Measurements from ENCODE around the gene CDH16.
A peak's percentile ranks its signal among the peaks of the same experiment; 100 is the strongest.

The CDH16 gene

DNA sequence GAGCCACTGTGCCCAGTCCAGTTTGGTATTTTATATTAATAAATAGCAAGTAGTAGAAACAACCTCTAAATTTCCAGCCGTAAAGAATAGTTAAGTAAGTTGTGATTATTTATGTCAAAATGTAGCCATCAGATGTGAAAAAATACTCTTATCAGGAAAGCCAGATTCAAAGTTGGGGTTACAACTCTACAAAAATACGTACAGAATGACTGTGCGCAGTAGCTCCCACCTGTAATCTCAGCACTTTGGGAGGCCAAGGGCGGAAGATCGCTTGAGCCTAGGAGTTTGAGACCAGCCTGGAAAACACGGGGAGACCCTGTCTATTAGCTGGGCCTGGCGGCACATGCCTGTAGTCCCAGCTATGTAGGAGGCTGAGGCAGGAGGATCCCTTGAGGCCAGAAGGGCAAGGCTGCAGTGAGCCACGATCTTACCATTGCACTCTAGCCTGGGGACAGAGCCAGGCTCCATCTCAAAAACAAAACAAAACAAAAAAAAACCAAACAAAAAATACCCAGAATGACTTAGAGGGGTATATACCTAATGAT, 36.6 kb downstream of the CDH16 start:
- TF ChIP-seq, protein P1, sequence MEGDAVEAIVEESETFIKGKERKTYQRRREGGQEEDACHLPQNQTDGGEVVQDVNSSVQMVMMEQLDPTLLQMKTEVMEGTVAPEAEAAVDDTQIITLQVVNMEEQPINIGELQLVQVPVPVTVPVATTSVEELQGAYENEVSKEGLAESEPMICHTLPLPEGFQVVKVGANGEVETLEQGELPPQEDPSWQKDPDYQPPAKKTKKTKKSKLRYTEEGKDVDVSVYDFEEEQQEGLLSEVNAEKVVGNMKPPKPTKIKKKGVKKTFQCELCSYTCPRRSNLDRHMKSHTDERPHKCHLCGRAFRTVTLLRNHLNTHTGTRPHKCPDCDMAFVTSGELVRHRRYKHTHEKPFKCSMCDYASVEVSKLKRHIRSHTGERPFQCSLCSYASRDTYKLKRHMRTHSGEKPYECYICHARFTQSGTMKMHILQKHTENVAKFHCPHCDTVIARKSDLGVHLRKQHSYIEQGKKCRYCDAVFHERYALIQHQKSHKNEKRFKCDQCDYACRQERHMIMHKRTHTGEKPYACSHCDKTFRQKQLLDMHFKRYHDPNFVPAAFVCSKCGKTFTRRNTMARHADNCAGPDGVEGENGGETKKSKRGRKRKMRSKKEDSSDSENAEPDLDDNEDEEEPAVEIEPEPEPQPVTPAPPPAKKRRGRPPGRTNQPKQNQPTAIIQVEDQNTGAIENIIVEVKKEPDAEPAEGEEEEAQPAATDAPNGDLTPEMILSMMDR (IDR thresholded peaks at IDR 0.05), result no peak
- Histone ChIP-seq H3K4me1 (peaks cover 4 to 38% (median 15%) of the 10 kb centered on the region in 4 donors), H3K36me3 (peaks cover 17 to 24% (median 17%) of the 10 kb centered on the region in 3 donors), H3K4me3 (peak overlapping the region in 1 of 2 donors; percentile 80), H3K9me3 (no peaks in the 10 kb centered on the region), H3K27me3 (no peaks in the 10 kb centered on the region), H3K27ac (peak overlapping the region in 1 of 2 donors; percentile 78)
- intact Hi-C loops (cut with DNase I; ENCODE audit: low total_unique reads), result loop anchor here (5.0 kb wide), 1 partner anchor 280 kb away; the partner anchor contains the start of gene HSF4
- no peak for DNase-seq

DNA sequence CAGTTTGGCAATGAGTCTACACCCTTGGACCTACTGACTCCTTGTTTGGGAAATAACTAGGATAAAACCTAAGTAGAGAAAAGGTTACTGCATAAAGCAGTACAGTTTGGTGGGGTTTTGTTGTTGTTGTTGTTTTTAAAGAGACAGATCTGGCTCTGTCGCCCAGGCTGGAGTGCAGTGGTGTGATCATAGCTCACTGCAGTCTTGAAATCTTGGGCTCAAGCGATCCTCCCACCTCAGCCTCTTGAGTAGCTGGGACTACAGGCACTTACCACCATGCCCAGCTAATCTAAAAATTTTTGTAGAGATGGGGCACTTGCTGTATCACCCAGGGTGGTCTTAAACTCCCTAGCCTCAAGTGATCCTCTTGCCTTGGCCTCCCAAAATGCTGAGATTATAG, 37.1 kb downstream of the CDH16 start:
- DNase-seq, result no peak
- TF ChIP-seq, protein P1 (IDR thresholded peaks at IDR 0.05), result no peak
- Histone ChIP-seq H3K4me3 (peak overlapping the region; percentile 80 to 97), H3K36me3 (peaks cover 16 to 24% (median 17%) of the 10 kb centered on the region in 3 donors), H3K27ac (peak overlapping the region; percentile 78 to 84), H3K4me1 (peaks cover 4 to 35% (median 15%) of the 10 kb centered on the region in 4 donors), H3K27me3 (no peaks in the 10 kb centered on the region), H3K9me3 (no peaks in the 10 kb centered on the region)
- intact Hi-C loops (cut with DNase I; ENCODE audit: low total_unique reads), result loop anchor here (5.0 kb wide), 1 partner anchor 281 kb away; the partner anchor contains the start of gene HSF4

DNA sequence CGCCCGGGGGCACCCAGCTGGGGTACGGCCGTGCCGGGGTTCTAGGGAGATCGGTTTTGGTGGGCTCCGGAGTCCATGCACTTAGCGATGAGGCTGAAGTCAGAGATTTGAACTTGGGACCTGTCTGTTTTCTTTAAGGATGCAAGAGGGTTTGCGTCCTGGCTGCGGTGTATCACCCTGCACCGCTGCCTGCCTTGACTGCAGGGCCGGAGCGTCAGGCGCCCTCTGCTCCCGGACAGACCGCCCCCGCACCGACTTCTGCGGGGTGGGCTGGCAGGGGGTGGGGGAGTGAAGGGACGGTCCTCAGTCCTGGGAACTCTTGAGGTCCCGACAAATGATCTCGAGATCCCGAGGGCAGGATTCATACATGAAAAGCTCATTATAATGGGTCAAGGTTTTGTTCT, 37.7 kb downstream of the CDH16 start:
- H3K27me3 ChIP-seq, result no peaks in the 10 kb centered on the region
- intact Hi-C loops (cut with DNase I; ENCODE audit: low total_unique reads), result loop anchor here (5.0 kb wide), 1 partner anchor 281 kb away; the partner anchor contains the start of gene HSF4
- peak overlapping the region; percentile 78 to 84 for H3K27ac ChIP-seq
- H3K9me3 ChIP-seq, result no peaks in the 10 kb centered on the region
- H3K36me3 ChIP-seq, result peaks cover 14 to 24% (median 17%) of the 10 kb centered on the region in 3 donors
- H3K4me1 ChIP-seq, result peaks cover 4 to 30% (median 15%) of the 10 kb centered on the region in 4 donors
- peak overlapping the region; percentile 80 to 97 for H3K4me3 ChIP-seq
- DNase-seq, result no peak
- TF ChIP-seq, protein P1 (IDR thresholded peaks at IDR 0.05), result no peak

DNA sequence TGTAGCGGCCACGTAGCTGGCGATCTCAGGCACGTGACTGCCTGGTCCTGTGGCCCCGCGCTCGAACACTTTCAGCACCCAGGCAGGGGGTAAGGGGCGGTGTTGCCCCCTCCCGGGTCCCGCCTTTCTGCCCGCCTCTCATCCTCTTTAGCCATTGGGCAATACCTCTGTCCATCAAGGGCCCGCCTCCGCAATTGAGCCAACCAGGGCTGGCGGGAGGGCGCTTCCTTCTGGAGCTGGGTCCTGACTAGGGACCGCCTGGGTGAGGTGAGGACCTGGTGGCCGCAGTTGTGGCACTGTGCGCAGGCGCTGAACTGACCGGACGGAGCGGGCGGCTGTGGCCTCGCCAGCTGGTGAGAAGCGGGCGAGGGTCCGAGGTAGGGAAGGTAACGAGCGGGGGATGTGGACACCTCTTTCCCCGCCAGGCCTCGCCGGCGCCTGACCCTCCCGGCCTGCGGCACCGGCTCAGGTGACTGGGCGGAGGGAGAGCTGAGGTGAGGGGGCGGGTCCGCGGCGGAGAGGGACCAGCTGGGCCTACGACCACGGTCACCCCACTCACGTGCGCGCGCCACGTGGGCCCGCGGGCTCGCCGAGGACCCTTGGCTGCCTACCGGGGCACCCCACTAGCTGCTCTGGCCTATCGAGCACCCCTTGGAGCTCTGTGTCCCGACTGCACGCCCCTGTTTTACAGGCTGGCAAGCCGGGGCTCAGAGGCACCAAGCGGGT, 38.2 kb downstream of the CDH16 start, which contains the start of gene PDP2:
TSS of gene PDP2 (plus strand) at position 228 of the 726 bp plus-strand sequence. CDS start 3,770 bp downstream, outside the sequence.
- H3K4me3 ChIP-seq, result peak within 1 kb of the TSS; percentile 80 to 97
- peak within 1 kb of the TSS; percentile 78 to 84 for H3K27ac ChIP-seq
- peaks cover 12 to 21% (median 13%) of the 10 kb centered on the region in 3 donors for H3K36me3 ChIP-seq
- H3K9me3 ChIP-seq, result no peaks in the 10 kb centered on the region
- TF ChIP-seq, protein P1 (IDR thresholded peaks at IDR 0.05), result no peak
- intact Hi-C loops (cut with DNase I; ENCODE audit: low total_unique reads), result loop anchor here (5.0 kb wide), 1 partner anchor 282 kb away; the partner anchor contains the start of gene HSF4
- DNase-seq, result peak; percentile 97 to 98
- H3K27me3 ChIP-seq, result no peaks in the 10 kb centered on the region
- H3K4me1 ChIP-seq, result peaks cover 4 to 24% (median 15%) of the 10 kb centered on the region in 4 donors

DNA sequence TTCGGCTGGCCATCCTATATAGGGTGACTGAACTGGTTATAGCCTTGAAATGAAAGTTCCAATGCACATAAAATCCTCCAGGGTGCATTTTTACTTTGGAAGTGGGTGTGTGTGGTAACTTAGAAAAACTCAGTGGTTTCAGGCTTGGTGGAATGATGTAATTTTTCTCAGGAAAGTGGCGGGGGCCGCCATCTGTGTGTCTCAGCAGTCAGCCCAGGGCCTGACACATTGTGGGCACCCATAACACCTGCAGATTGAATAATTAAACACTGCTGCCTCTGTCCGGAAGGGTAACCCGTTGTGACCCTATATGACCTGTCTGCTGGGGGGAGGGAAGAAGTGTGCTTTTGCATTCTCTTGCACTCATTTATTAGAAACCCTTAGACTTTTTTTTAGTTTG, 40.6 kb downstream of the CDH16 start:
- Histone ChIP-seq H3K27ac (no peak overlapping the region), H3K9me3 (no peaks in the 10 kb centered on the region), H3K27me3 (no peaks in the 10 kb centered on the region), H3K4me3 (no peak overlapping the region), H3K36me3 (no peaks in the 10 kb centered on the region), H3K4me1 (peaks cover 4 to 39% (median 22%) of the 10 kb centered on the region in 4 donors)
- TF ChIP-seq, protein P1 (IDR thresholded peaks at IDR 0.05), result no peak
- DNase-seq, result no peak
- intact Hi-C loops (cut with DNase I; ENCODE audit: low total_unique reads), result loop anchor here (10.0 kb wide), 1 partner anchor 333 kb away; no protein-coding TSS in a partner anchor

Data from tibial artery (tissue), 4 donors.